ENCODE measurements around the gene IL11.

IL11 gene

GRCh38 chr19:55390461-55390880 is 20.2 kb upstream of the IL11 start:
- no peak for DNase-seq

GRCh38 chr19:55389386-55390317 is 19.4 kb upstream of the IL11 start:
- no peak for DNase-seq

GRCh38 chr19:55387736-55388497 is 17.7 kb upstream of the IL11 start:
- no peak for DNase-seq

GRCh38 chr19:55386493-55386971 is 16.3 kb upstream of the IL11 start:
- no peak for DNase-seq

GRCh38 chr19:55385724-55386492 is 15.6 kb upstream of the IL11 start, which contains the start of gene RPL28:
TSS of gene RPL28 (plus strand) at chr19:55385932. CDS start at chr19:55386358, 426 bp downstream.
- DNase-seq, result peak; percentile 97

- peak; percentile 95 for DNase-seq
Measured at GRCh38 chr19:55384920-55385723, 14.9 kb upstream of the IL11 start.

GRCh38 chr19:55384131-55384919 is 14.1 kb upstream of the IL11 start, which contains the start of gene TMEM238:
TSS of gene TMEM238 (minus strand) at chr19:55384292. CDS start at chr19:55384259, 33 bp downstream.
- peak; percentile 44 for DNase-seq

- peak; percentile 46 for DNase-seq
Measured at GRCh38 chr19:55383279-55384130, 13.2 kb upstream of the IL11 start.

GRCh38 chr19:55382522-55383054 is 12.3 kb upstream of the IL11 start:
- DNase-seq, result no peak

GRCh38 chr19:55382013-55382412 is 11.8 kb upstream of the IL11 start:
- DNase-seq, result no peak

GRCh38 chr19:55379174-55379573 is 8.9 kb upstream of the IL11 start:
- no peak for DNase-seq

- no peak for DNase-seq
Measured at GRCh38 chr19:55377356-55378131, 7.3 kb upstream of the IL11 start.

- no peak for DNase-seq
Measured at GRCh38 chr19:55376241-55376933, 6.1 kb upstream of the IL11 start, which contains the start of gene TMEM190. TSS of gene TMEM190 (plus strand) at chr19:55376826. CDS start at chr19:55376854, 28 bp downstream.

- no peak for DNase-seq
Measured at GRCh38 chr19:55373993-55374757, 3.9 kb upstream of the IL11 start.

- DNase-seq, result no peak
Measured at GRCh38 chr19:55373306-55373992, 3.2 kb upstream of the IL11 start.

GRCh38 chr19:55372316-55373081 is 2.2 kb upstream of the IL11 start:
- DNase-seq, result peak; percentile 31
